IPS-15b (cell line): ENCODE data around the gene TCF25.
A peak's percentile ranks its signal among the peaks of the same experiment; 100 is the strongest.
"Not testable (repeated sequence)": the region's sequence is repeated elsewhere in the genome, so short reads cannot be mapped to it uniquely, and the experiment has no call there.

Experiments used
- H3K27me3 ChIP-seq: one replicate; pipeline ENCODE4 v1.6.1; 2013; ENCODE audit warnings: low read length; ENCODE audit not compliant: control insufficient read depth, insufficient read depth
- H3K36me3 ChIP-seq: one replicate; pipeline ENCODE4 v1.6.1; 2013; ENCODE audit warnings: low read length; ENCODE audit not compliant: control insufficient read depth, insufficient read depth
- H3K4me1 ChIP-seq: one replicate; pipeline ENCODE4 v1.6.1; 2013; ENCODE audit warnings: mild to moderate bottlenecking, low read length; ENCODE audit not compliant: control insufficient read depth, insufficient read depth
- H3K4me3 ChIP-seq: one replicate; pipeline ENCODE4 v1.5.1; 2013; ENCODE audit warnings: low read depth, low read length
- H3K9ac ChIP-seq: one replicate; pipeline ENCODE4 v1.6.1; 2013; ENCODE audit warnings: low read depth, mild to moderate bottlenecking, low read length
- H3K9me3 ChIP-seq: one replicate; pipeline ENCODE4 v1.6.1; 2013; ENCODE audit warnings: mild to moderate bottlenecking, low read length; ENCODE audit not compliant: control insufficient read depth, insufficient read depth

The TCF25 gene

GRCh38 chr16:89934611-89935553 is 61.5 kb downstream of the TCF25 start:
- Histone ChIP-seq H3K4me3 (no peak overlapping the region), H3K4me1 (no peaks in the 10 kb centered on the region), H3K9ac (no peak overlapping the region), H3K9me3 (no peaks in the 10 kb centered on the region), H3K36me3 (peaks cover 49% of the 10 kb centered on the region), H3K27me3 (no peaks in the 10 kb centered on the region)

DNA sequence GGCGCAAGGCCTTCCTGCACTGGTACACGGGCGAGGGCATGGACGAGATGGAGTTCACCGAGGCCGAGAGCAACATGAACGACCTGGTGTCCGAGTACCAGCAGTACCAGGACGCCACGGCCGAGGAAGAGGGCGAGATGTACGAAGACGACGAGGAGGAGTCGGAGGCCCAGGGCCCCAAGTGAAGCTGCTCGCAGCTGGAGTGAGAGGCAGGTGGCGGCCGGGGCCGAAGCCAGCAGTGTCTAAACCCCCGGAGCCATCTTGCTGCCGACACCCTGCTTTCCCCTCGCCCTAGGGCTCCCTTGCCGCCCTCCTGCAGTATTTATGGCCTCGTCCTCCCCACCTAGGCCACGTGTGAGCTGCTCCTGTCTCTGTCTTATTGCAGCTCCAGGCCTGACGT is 62.2 kb downstream of the TCF25 start:
- not testable (repeated sequence) for H3K4me1 ChIP-seq, H3K9ac ChIP-seq, H3K4me3 ChIP-seq, H3K27me3 ChIP-seq, H3K9me3 ChIP-seq
- peaks cover 49% of the 10 kb centered on the region for H3K36me3 ChIP-seq

DNA sequence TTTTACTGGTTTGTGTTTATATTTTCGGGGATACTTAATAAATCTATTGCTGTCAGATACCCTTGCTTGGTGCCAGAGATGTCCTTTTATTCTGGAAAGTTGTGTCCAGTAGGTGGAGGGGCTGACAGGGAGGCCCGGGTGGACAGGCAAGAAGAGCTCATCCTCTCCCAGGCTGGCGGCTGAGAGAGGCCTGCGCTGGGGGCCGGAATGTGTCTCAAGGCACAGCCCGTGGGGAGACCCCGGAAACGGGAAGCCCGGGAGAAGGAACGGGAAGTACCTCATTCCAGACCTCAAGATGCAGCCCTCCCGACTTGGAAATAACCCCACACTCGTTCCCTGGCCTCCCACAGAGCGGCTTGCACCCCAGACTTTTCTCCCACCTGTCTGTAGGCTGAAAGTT is 62.6 kb downstream of the TCF25 start:
- H3K9ac ChIP-seq, result no peak overlapping the region
- H3K9me3 ChIP-seq, result no peaks in the 10 kb centered on the region
- H3K27me3 ChIP-seq, result no peaks in the 10 kb centered on the region
- no peaks in the 10 kb centered on the region for H3K4me1 ChIP-seq
- no peak overlapping the region for H3K4me3 ChIP-seq
- H3K36me3 ChIP-seq, result peaks cover 49% of the 10 kb centered on the region

GRCh38 chr16:89936508-89936907 is 63.1 kb downstream of the TCF25 start:
- no peaks in the 10 kb centered on the region for H3K27me3 ChIP-seq
- no peaks in the 10 kb centered on the region for H3K9me3 ChIP-seq
- no peak overlapping the region for H3K4me3 ChIP-seq
- H3K4me1 ChIP-seq, result no peaks in the 10 kb centered on the region
- H3K9ac ChIP-seq, result no peak overlapping the region
- H3K36me3 ChIP-seq, result peaks cover 45% of the 10 kb centered on the region

DNA sequence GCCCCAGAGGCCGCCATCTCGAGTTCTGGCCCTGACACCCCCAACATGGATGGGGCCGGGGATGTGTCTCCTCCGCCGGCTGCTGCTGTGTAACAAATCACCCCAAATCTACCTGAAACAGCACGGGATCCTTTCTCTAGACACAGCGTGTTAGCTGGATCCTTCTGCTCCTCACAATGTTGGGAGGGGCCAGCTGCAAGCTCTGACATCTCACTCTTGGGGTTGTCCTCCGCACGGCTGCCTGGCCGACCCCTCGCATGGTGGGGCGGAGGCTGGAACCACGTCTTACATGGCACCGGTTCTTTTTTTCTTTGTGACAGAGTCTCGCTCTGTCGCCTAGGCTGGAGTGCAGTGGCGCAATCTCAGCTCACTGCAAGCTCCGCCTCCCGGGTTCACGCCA is 63.6 kb downstream of the TCF25 start:
- Histone ChIP-seq H3K4me1 (no peaks in the 10 kb centered on the region), H3K27me3 (no peaks in the 10 kb centered on the region), H3K36me3 (peaks cover 41% of the 10 kb centered on the region), H3K4me3 (no peak overlapping the region), H3K9me3 (no peaks in the 10 kb centered on the region), H3K9ac (no peak overlapping the region)

DNA sequence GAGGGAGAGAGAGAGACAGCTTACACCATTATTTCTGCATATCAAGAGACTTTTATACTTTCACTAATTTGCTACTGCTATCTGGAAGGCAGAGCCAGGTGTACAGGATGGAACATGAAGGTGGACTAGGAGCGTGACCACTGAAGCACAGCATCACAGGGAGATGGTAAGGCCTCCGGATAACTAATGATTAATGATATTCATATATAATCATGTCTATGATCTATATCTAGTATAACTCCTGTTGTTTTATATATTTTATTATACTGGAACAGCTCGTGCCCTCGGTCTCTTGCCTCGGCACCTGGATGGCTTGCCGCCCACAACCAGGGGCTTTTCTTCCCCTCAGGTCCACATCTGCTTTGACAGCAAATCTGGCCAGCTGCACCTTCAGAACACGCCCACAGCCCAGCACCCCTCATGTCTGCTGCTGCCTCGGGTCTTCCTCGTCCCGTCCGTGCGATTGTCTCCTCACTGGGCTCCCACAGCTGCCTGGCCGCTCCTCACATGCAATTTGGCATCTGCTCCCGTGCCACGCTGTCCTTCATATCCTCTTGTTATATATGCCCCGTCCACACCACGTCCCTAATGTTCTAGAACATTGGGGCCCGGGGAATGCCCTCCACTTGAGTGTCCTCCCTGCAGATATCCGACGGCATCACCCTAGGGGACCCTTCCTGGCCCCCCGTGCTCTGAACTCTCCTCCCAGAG is 64.9 kb downstream of the TCF25 start:
- H3K27me3 ChIP-seq, result no peaks in the 10 kb centered on the region
- no peaks in the 10 kb centered on the region for H3K9me3 ChIP-seq
- no peaks in the 10 kb centered on the region for H3K4me1 ChIP-seq
- H3K4me3 ChIP-seq, result no peak overlapping the region
- no peak overlapping the region for H3K9ac ChIP-seq
- peaks cover 27% of the 10 kb centered on the region for H3K36me3 ChIP-seq

GRCh38 chr16:89944773-89945172 is 71.4 kb downstream of the TCF25 start:
- Histone ChIP-seq H3K9me3 (no peaks in the 10 kb centered on the region), H3K27me3 (peaks cover 27% of the 10 kb centered on the region)

DNA sequence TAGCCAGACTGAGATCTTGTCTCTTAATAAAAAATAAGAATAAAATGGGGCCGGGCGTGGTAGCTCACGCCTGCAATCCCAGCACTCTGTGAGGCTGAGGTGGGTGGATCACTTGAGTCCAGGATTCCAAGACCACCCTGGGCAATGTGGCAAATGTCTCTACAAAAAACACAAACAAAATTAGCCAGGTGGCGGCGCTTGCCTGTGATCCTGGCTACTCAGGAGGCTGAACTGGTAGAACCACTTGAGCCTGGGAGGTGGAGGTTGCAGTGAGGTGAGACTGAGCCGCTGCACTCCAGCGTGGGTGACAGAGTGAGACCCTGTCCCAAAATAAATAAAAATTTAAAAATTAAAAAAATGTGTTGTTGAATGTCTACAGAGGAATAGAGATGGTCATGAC is 72.3 kb downstream of the TCF25 start:
- no peaks in the 10 kb centered on the region for H3K36me3 ChIP-seq
- no peak overlapping the region for H3K4me3 ChIP-seq
- H3K9ac ChIP-seq, result no peak overlapping the region
- H3K4me1 ChIP-seq, result no peaks in the 10 kb centered on the region
- no peaks in the 10 kb centered on the region for H3K9me3 ChIP-seq
- H3K27me3 ChIP-seq, result peaks cover 29% of the 10 kb centered on the region

More at GRCh38 chr16:89944773-89945172, 71.4 kb downstream of the TCF25 start:
- H3K4me1 ChIP-seq, result no peaks in the 10 kb centered on the region
- H3K9ac ChIP-seq, result no peak overlapping the region
- no peak overlapping the region for H3K4me3 ChIP-seq
- H3K36me3 ChIP-seq, result no peaks in the 10 kb centered on the region

DNA sequence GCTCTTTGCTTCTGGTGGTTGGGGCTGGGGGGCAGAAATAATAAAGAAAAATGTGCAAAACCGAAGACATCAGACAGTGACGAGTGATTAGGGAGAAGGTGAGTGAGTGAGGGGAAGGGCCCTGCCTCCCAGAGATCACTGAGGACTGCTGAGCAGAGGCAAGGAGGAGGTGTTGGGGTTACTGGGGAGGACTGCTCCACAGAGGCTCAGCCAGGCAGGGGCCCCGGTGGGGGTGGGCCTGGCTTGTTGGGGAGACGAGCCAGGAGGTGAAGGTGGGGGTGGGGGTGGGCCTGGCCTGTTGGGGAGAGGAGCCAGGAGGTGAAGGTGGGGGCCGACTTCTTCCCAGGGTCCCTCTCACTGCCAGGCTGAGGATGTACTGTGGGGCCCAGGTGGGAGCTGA is 73.1 kb downstream of the TCF25 start:
- H3K36me3 ChIP-seq, result no peaks in the 10 kb centered on the region
- H3K9me3 ChIP-seq, result no peaks in the 10 kb centered on the region
- H3K9ac ChIP-seq, result no peak overlapping the region
- H3K4me3 ChIP-seq, result no peak overlapping the region
- H3K4me1 ChIP-seq, result no peaks in the 10 kb centered on the region
- peaks cover 29% of the 10 kb centered on the region for H3K27me3 ChIP-seq

- Histone ChIP-seq H3K27me3 (peaks cover 29% of the 10 kb centered on the region), H3K9ac (no peak overlapping the region), H3K36me3 (no peaks in the 10 kb centered on the region), H3K9me3 (no peaks in the 10 kb centered on the region), H3K4me1 (no peaks in the 10 kb centered on the region), H3K4me3 (peak overlapping the region; percentile 55)
Measured at GRCh38 chr16:89949121-89949742, 75.8 kb downstream of the TCF25 start.

DNA sequence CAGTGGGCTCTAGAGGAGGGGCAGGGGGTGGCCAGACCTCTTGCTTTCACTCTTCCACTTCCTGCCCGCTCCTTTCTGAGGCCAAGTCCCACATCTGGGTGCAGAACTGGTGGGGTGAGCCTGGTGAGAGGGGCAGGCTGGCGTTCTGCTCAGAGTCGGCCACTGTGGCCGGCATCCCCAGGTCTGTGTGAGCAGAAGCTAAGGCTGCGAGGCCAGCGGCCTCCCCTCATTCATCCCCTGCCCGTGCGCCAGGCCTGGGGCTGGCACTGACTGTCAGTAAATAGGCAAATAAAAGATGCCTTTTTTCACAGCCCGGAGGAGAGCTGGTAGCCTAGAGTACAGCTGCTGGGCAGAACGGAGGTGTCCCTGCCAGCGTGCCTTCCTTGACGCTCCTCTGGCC is 76.4 kb downstream of the TCF25 start:
- peaks cover 27% of the 10 kb centered on the region for H3K27me3 ChIP-seq
- no peaks in the 10 kb centered on the region for H3K4me1 ChIP-seq
- H3K36me3 ChIP-seq, result peaks cover under 1% of the 10 kb centered on the region
- no peaks in the 10 kb centered on the region for H3K9me3 ChIP-seq
- H3K4me3 ChIP-seq, result peak overlapping the region; percentile 55
- H3K9ac ChIP-seq, result no peak overlapping the region
